T47D (cell line): ENCODE results near the gene CD274.
A peak's percentile ranks its signal among the peaks of the same experiment; 100 is the strongest.
"Not testable (repeated sequence)": the region's sequence is repeated elsewhere in the genome, so short reads cannot be mapped to it uniquely, and the experiment has no call there.

Experiments used
- DNase-seq, 2 experiments: peaks; one replicate each; pipeline versions ENCODE4 v3.0.0 to v3.0.0-alpha.2; 2011 to 2012; ENCODE audit warnings: low read depth in 1 of 2, low spot score in 1 of 2
- JUND ChIP-seq: IDR thresholded peaks from 2 replicates; pipeline ENCODE4 v1.6.1; 2012; ENCODE audit warnings: low read depth
- in situ Hi-C: cut with HindIII; loops from 2 replicates; pipeline ENCODE4 v1.10.0; 2016; ENCODE audit warnings: low sequenced_read_pairs, low pct_unique_long_range_greater_than_20kb

Gene CD274

GRCh38 chr9:5429873-5430564 is 20.3 kb upstream of the CD274 start:
- in situ Hi-C loops = no loop called here
- TF ChIP-seq JUND = no peak
- no peak for DNase-seq

GRCh38 chr9:5430912-5431311 is 19.4 kb upstream of the CD274 start:
- TF ChIP-seq JUND = no peak
- in situ Hi-C loops = no loop called here
- no peak for DNase-seq

- in situ Hi-C loops = not testable (repeated sequence)
These were observed 17.5 kb upstream of the CD274 start for GRCh38 chr9:5432890-5433289.

GRCh38 chr9:5433328-5433727 is 17.0 kb upstream of the CD274 start:
- DNase-seq, in situ Hi-C loops: not testable (repeated sequence)

More at GRCh38 chr9:5432890-5433289, 17.5 kb upstream of the CD274 start:
- not testable (repeated sequence) for DNase-seq

- DNase-seq, in situ Hi-C loops: not testable (repeated sequence)
These were observed 16.2 kb upstream of the CD274 start for GRCh38 chr9:5433841-5434810.

- peak in 1 of 2 experiments; percentile 77 for DNase-seq
- in situ Hi-C loops = no loop called here
- TF ChIP-seq JUND = no peak
These were observed 14.4 kb upstream of the CD274 start for GRCh38 chr9:5435912-5436311.

GRCh38 chr9:5436441-5436840 is 13.9 kb upstream of the CD274 start:
- no peak for TF ChIP-seq JUND
- peak in 1 of 2 experiments; percentile 52 for DNase-seq
- in situ Hi-C loops = no loop called here

- peak; percentile 54 to 93 for DNase-seq
- TF ChIP-seq JUND = no peak
- in situ Hi-C loops = no loop called here
These were observed 12.8 kb upstream of the CD274 start, which contains the start of gene PLGRKT for GRCh38 chr9:5437254-5438216. Gene PLGRKT, minus strand, starts transcription at chr9:5437925. Its CDS starts 5,948 bp downstream, at chr9:5431977.

GRCh38 chr9:5438301-5439162 is 11.8 kb upstream of the CD274 start:
- no peak for DNase-seq
- in situ Hi-C loops = no loop called here
- TF ChIP-seq JUND = no peak

- in situ Hi-C loops = no loop called here
- peak in 1 of 2 experiments; percentile 63 for DNase-seq
- no peak for TF ChIP-seq JUND
These were observed 9.9 kb upstream of the CD274 start for GRCh38 chr9:5440426-5440825.

- in situ Hi-C loops = no loop called here
- no peak for TF ChIP-seq JUND
- no peak for DNase-seq
These were observed 9.3 kb upstream of the CD274 start for GRCh38 chr9:5441043-5441442.
